Measurements from ENCODE around the gene RTL9. TPM values are rescaled to one million over a fixed set of nuclear protein-coding genes. Genes with fewer than 3 reads are reported as not detected.

The RTL9 gene
- total RNA-seq = 0.13 and 0.30 TPM in 2 replicates

DNA sequence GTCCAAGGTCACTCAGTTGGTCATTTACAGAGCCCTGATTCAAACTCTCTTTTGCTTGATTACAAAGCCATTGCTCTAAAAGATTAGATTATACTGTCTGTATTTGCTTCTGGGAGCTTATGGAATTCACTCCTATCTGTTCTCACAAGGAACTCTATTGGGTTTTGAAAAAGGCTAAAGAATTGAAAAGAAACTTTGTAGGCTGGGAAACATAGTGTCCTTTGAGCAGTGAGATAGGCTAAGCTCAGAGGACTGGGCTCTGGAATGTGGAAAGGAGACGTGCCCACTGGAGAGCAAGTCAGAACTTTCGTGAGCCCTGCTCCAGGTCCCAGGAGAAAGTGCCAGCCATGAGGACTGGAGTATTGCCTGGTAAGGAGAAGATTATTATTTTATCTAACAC lies at the start of gene RTL9:
Gene RTL9 (plus strand): TSS at position 301 of the 400 bp plus-strand sequence. CDS start 91,770 bp downstream, outside the sequence.

GRCh38 chrX:110317820-110318663 lies 40.6 kb upstream of the RTL9 start, which contains the start of gene AMMECR1:
Gene AMMECR1 (minus strand): TSS chrX:110318085. CDS start chrX:110318071, 14 bp downstream.

Other genes with a start within 250 kb of the RTL9 start
- 11.0 and 11.5 TPM in 2 replicates for gene AMMECR1, start 40.8 kb upstream of the RTL9 start, total RNA-seq